DMS 273 (cell line): ENCODE data around the gene APBB2.
A peak's percentile ranks its signal among the peaks of the same experiment; 100 is the strongest.
"Not testable (repeated sequence)": the region's sequence is repeated elsewhere in the genome, so short reads cannot be mapped to it uniquely, and the experiment has no call there.

ENCODE experiments used
- DNase-seq: peaks from one replicate; lab custom pipeline; 2025; ENCODE audit not compliant: unreplicated experiment; lab: John Stamatoyannopoulos, UW

APBB2 gene

GRCh38 chr4:40952217-40952616 lies 262.1 kb downstream of the APBB2 start:
- DNase-seq, result no peak

- no peak for DNase-seq
These were observed 263.3 kb downstream of the APBB2 start for GRCh38 chr4:40951026-40951425.

GRCh38 chr4:40949358-40950100 lies 264.8 kb downstream of the APBB2 start:
- DNase-seq, result no peak

GRCh38 chr4:40948014-40948413 lies 266.3 kb downstream of the APBB2 start:
- no peak for DNase-seq

- DNase-seq, result no peak
These were observed 267.7 kb downstream of the APBB2 start for GRCh38 chr4:40946652-40947051.

- DNase-seq, result no peak
These were observed 273.6 kb downstream of the APBB2 start for GRCh38 chr4:40940756-40941155.

- DNase-seq, result no peak
These were observed 274.0 kb downstream of the APBB2 start for GRCh38 chr4:40940317-40940741.

GRCh38 chr4:40939856-40940255 lies 274.5 kb downstream of the APBB2 start:
- DNase-seq, result no peak

GRCh38 chr4:40938337-40938736 lies 276.0 kb downstream of the APBB2 start:
- no peak for DNase-seq

- DNase-seq, result no peak
These were observed 277.1 kb downstream of the APBB2 start for GRCh38 chr4:40937140-40937725.

GRCh38 chr4:40934676-40935075 lies 279.7 kb downstream of the APBB2 start:
- no peak for DNase-seq

- DNase-seq, result no peak
These were observed 280.9 kb downstream of the APBB2 start for GRCh38 chr4:40933272-40934053.

- no peak for DNase-seq
These were observed 282.5 kb downstream of the APBB2 start for GRCh38 chr4:40931841-40932240.

GRCh38 chr4:40931238-40931637 lies 283.1 kb downstream of the APBB2 start:
- DNase-seq, result no peak

GRCh38 chr4:40927074-40927473 lies 287.3 kb downstream of the APBB2 start:
- no peak for DNase-seq

- DNase-seq, result no peak
These were observed 289.6 kb downstream of the APBB2 start for GRCh38 chr4:40924793-40925117.

- peak; percentile 72 for DNase-seq
These were observed 290.1 kb downstream of the APBB2 start for GRCh38 chr4:40924096-40924792.

- DNase-seq, result no peak
These were observed 290.8 kb downstream of the APBB2 start for GRCh38 chr4:40923316-40924095.

- DNase-seq, result not testable (repeated sequence)
These were observed 294.4 kb downstream of the APBB2 start for GRCh38 chr4:40919976-40920375.

GRCh38 chr4:40918330-40918729 lies 296.0 kb downstream of the APBB2 start:
- DNase-seq, result peak; percentile 4

- DNase-seq, result peak; percentile 25
These were observed 297.5 kb downstream of the APBB2 start for GRCh38 chr4:40916880-40917279.
